Naive thymus-derived CD4-positive, alpha-beta T cell (primary cell): ENCODE data around the gene CAMK1G. TPM values are rescaled to one million over a fixed set of nuclear protein-coding genes. Genes with fewer than 3 reads are reported as not detected.

ENCODE experiments used
- ATAC-seq: fragments of 150-1000 bp; cut with Tn5 transposase; 2 replicates; pipeline ENCODE4 v1.10.0; 2021; ENCODE audit warnings: mild to moderate bottlenecking, moderate library complexity
- CTCF ChIA-PET: fragments of 350-600 bp; sonication (Branson Sonifier 250); formaldehyde crosslinking; loops from one replicate; lab custom pipeline; 2021; ENCODE audit warnings: antibody characterized with exemption; lab: Charles Lee
- POLR2A ChIA-PET: fragments of 350-600 bp; sonication (Branson Sonifier 250); formaldehyde crosslinking; loops from one replicate; lab custom pipeline; 2021; ENCODE audit warnings: antibody characterized with exemption, inconsistent platforms; lab: Charles Lee
- DNase-seq, 9 donors: peaks; one replicate each; pipeline versions ENCODE4 v3.0.0 to v3.0.0-alpha.2; 2020 to 2022; ENCODE audit warnings: mixed read lengths in 1 of 9
- H3K27ac ChIP-seq: one replicate; pipeline ENCODE4 v1.7.0; 2013; ENCODE audit warnings: mild to moderate bottlenecking, low read depth, low read length, moderate library complexity
- H3K27me3 ChIP-seq, 2 donors: one replicate each; pipeline ENCODE4 v1.7.0; 2013; ENCODE audit warnings: low read length in 2 of 2, mild to moderate bottlenecking in 2 of 2, moderate library complexity in 2 of 2; ENCODE audit not compliant: control insufficient read depth in 2 of 2, insufficient read depth in 2 of 2
- H3K36me3 ChIP-seq, 3 experiments: 1 replicate in 2 of 3; 2 replicates in 1 of 3; pipeline ENCODE4 v1.7.0; 2013; ENCODE audit warnings: low read length in 3 of 3, mild to moderate bottlenecking in 3 of 3, moderate library complexity in 1 of 3; ENCODE audit not compliant: insufficient read depth in 3 of 3, control insufficient read depth in 2 of 3
- H3K4me1 ChIP-seq, 2 donors: one replicate each; pipeline ENCODE4 v1.7.0; 2013; ENCODE audit warnings: low read length in 2 of 2, mild to moderate bottlenecking in 2 of 2, moderate library complexity in 1 of 2; ENCODE audit not compliant: control insufficient read depth in 2 of 2, insufficient read depth in 2 of 2
- H3K4me3 ChIP-seq: 2 replicates; pipeline ENCODE4 v1.7.0; 2013; ENCODE audit warnings: mild to moderate bottlenecking, low read length
- H3K9me3 ChIP-seq, 3 experiments: 1 replicate in 2 of 3; 2 replicates in 1 of 3; pipeline ENCODE4 v1.7.0; 2013; ENCODE audit warnings: low read length in 3 of 3; ENCODE audit not compliant: control insufficient read depth in 2 of 3
- H3K27ac Mint-ChIP-seq, 9 donors: one replicate each; pipeline ENCODE4 v1.8.0; 2020 to 2022; ENCODE audit warnings: mixed read lengths in 9 of 9, mild to moderate bottlenecking in 8 of 9, moderate library complexity in 5 of 9, inconsistent platforms in 2 of 9
- H3K27me3 Mint-ChIP-seq, 5 donors: one replicate each; pipeline ENCODE4 v1.8.0; 2021 to 2022; ENCODE audit warnings: mixed read lengths in 5 of 5, mild to moderate bottlenecking in 1 of 5
- H3K36me3 Mint-ChIP-seq, 5 donors: one replicate each; pipeline ENCODE4 v1.8.0; 2020 to 2022; ENCODE audit warnings: mixed read lengths in 5 of 5, mild to moderate bottlenecking in 3 of 5, inconsistent platforms in 1 of 5
- H3K4me1 Mint-ChIP-seq, 7 donors: one replicate each; pipeline ENCODE4 v1.8.0; 2020 to 2022; ENCODE audit warnings: mixed read lengths in 7 of 7, mild to moderate bottlenecking in 3 of 7, inconsistent platforms in 1 of 7
- H3K4me3 Mint-ChIP-seq, 10 donors: one replicate each; pipeline ENCODE4 v1.8.0; 2020 to 2022; ENCODE audit warnings: mild to moderate bottlenecking in 10 of 10, mixed read lengths in 10 of 10, moderate library complexity in 6 of 10, inconsistent platforms in 2 of 10
- H3K9me3 Mint-ChIP-seq, 11 donors: one replicate each; pipeline ENCODE4 v1.8.0; 2020 to 2022; ENCODE audit warnings: mixed read lengths in 11 of 11, mild to moderate bottlenecking in 4 of 11, inconsistent platforms in 1 of 11, moderate library complexity in 1 of 11
- intact Hi-C, 2 donors: fragments of 100-400 bp; cut with micrococcal nuclease; formaldehyde crosslinking; loops; one replicate each; pipeline ENCODE4 v1.15.1; 2023
- polyA plus RNA-seq, 2 donors: library from polyadenylated mRNA; unstranded; fragments of 300-500 nt; fragmentation: Illumina TruSeq; gene quantifications; one replicate each; pipeline ENCODE4 v1.2.3, GENCODE V29; 2021
- total RNA-seq, 6 experiments: library from RNA in 5 of 6; stranded (reverse) in 5 of 6; gene quantifications; 1 replicate in 5 of 6; 2 replicates in 1 of 6; pipeline ENCODE4 v1.2.3 and lab custom pipeline; 2021 to 2026

Gene CAMK1G
- total and polyA plus RNA-seq, 7 experiments from 2014 or later: not detected

- Mint-ChIP-seq H3K4me3 (peak overlapping the region in 4 of 10 donors; percentile 7 to 56 (median 28)), H3K4me1 (peaks cover 0 to 12% (median 0%) of the 10 kb centered on the region in 7 donors), H3K27ac (no peak overlapping the region), H3K9me3 (no peaks in the 10 kb centered on the region), H3K36me3 (peaks cover 0 to 3% (median 0%) of the 10 kb centered on the region in 5 donors), H3K27me3 (peaks cover 9 to 25% (median 22%) of the 10 kb centered on the region in 5 donors)
- DNase-seq (peak in 1 of 9 donors; percentile 15), ATAC-seq (peak; percentile 38)
- CTCF ChIA-PET: interaction anchor here (0.6 to 1.3 kb wide), 3 partner anchors 9 to 19 kb away, joined by 3 read pairs; no protein-coding TSS in a partner anchor
- H3K4me3 ChIP-seq: no peak overlapping the region
- POLR2A ChIA-PET: no interaction called here
- intact Hi-C loops: no loop called here
- H3K27me3 ChIP-seq: no peaks in the 10 kb centered on the region
- no peaks in the 10 kb centered on the region for H3K4me1 ChIP-seq
- H3K9me3 ChIP-seq: no peaks in the 10 kb centered on the region
- no peaks in the 10 kb centered on the region for H3K36me3 ChIP-seq
- H3K27ac ChIP-seq: no peak overlapping the region
Measured at GRCh38 chr1:209585672-209586071, 2.2 kb downstream of the CAMK1G start.

GRCh38 chr1:209586221-209586740, 2.8 kb downstream of the CAMK1G start:
- H3K27ac Mint-ChIP-seq: no peak overlapping the region
- intact Hi-C loops: no loop called here
- ChIA-PET POLR2A (no interaction called here), CTCF (interaction anchor here (0.7 to 1.3 kb wide), 2 partner anchors 19 to 236 kb away, joined by 3 read pairs; no protein-coding TSS in a partner anchor)
- H3K27me3 Mint-ChIP-seq: peaks cover 9 to 27% (median 22%) of the 10 kb centered on the region in 5 donors
- H3K4me1 Mint-ChIP-seq: peaks cover 0 to 12% (median 0%) of the 10 kb centered on the region in 7 donors
- no peak overlapping the region for H3K4me3 ChIP-seq
- no peaks in the 10 kb centered on the region for H3K36me3 ChIP-seq
- H3K27ac ChIP-seq: no peak overlapping the region
- ATAC-seq: no peak
- H3K9me3 Mint-ChIP-seq: no peaks in the 10 kb centered on the region
- no peak overlapping the region for H3K4me3 Mint-ChIP-seq
- no peaks in the 10 kb centered on the region for H3K9me3 ChIP-seq
- H3K36me3 Mint-ChIP-seq: peaks cover 0 to 3% (median 0%) of the 10 kb centered on the region in 5 donors
- no peaks in the 10 kb centered on the region for H3K4me1 ChIP-seq
- DNase-seq: no peak
- H3K27me3 ChIP-seq: no peaks in the 10 kb centered on the region

- Mint-ChIP-seq H3K36me3 (peaks cover 0 to 3% (median 0%) of the 10 kb centered on the region in 5 donors), H3K27me3 (peaks cover 13 to 37% (median 22%) of the 10 kb centered on the region in 5 donors), H3K4me3 (no peak overlapping the region), H3K4me1 (peaks cover 0 to 12% (median 0%) of the 10 kb centered on the region in 7 donors), H3K9me3 (no peaks in the 10 kb centered on the region), H3K27ac (no peak overlapping the region)
- H3K27ac ChIP-seq: no peak overlapping the region
- DNase-seq (no peak), ATAC-seq (no peak)
- CTCF ChIA-PET: no interaction called here
- intact Hi-C loops: no loop called here
- no peak overlapping the region for H3K4me3 ChIP-seq
- H3K36me3 ChIP-seq: no peaks in the 10 kb centered on the region
- no peaks in the 10 kb centered on the region for H3K4me1 ChIP-seq
- H3K27me3 ChIP-seq: no peaks in the 10 kb centered on the region
- POLR2A ChIA-PET: no interaction called here
- no peaks in the 10 kb centered on the region for H3K9me3 ChIP-seq
Measured at GRCh38 chr1:209587789-209588188, 4.3 kb downstream of the CAMK1G start.

- Histone ChIP-seq H3K4me3 (no peak overlapping the region), H3K9me3 (no peaks in the 10 kb centered on the region), H3K36me3 (no peaks in the 10 kb centered on the region), H3K4me1 (no peaks in the 10 kb centered on the region), H3K27me3 (no peaks in the 10 kb centered on the region), H3K27ac (no peak overlapping the region)
- H3K36me3 Mint-ChIP-seq: peaks cover 0 to 3% (median 0%) of the 10 kb centered on the region in 5 donors
- CTCF ChIA-PET: interaction anchor here (1.1 to 1.4 kb wide), 2 partner anchors 38 to 104 kb away, joined by 3 to 4 read pairs; no protein-coding TSS in a partner anchor
- intact Hi-C loops: no loop called here
- H3K4me1 Mint-ChIP-seq: peaks cover 0 to 12% (median 0%) of the 10 kb centered on the region in 7 donors
- no peaks in the 10 kb centered on the region for H3K9me3 Mint-ChIP-seq
- H3K27me3 Mint-ChIP-seq: peaks cover 18 to 47% (median 23%) of the 10 kb centered on the region in 5 donors
- no peak for ATAC-seq
- no peak overlapping the region for H3K27ac Mint-ChIP-seq
- H3K4me3 Mint-ChIP-seq: no peak overlapping the region
- no peak for DNase-seq
- POLR2A ChIA-PET: no interaction called here
Measured at GRCh38 chr1:209589440-209589839, 5.9 kb downstream of the CAMK1G start.

GRCh38 chr1:209589863-209590262, 6.3 kb downstream of the CAMK1G start:
- ATAC-seq: no peak
- H3K36me3 ChIP-seq: no peaks in the 10 kb centered on the region
- DNase-seq: no peak
- H3K4me3 ChIP-seq: no peak overlapping the region
- intact Hi-C loops: no loop called here
- H3K9me3 ChIP-seq: no peaks in the 10 kb centered on the region
- Mint-ChIP-seq H3K27ac (no peak overlapping the region), H3K36me3 (peaks cover 0 to 3% (median 0%) of the 10 kb centered on the region in 5 donors), H3K4me1 (peaks cover 0 to 12% (median 0%) of the 10 kb centered on the region in 7 donors), H3K27me3 (peaks cover 18 to 49% (median 24%) of the 10 kb centered on the region in 5 donors), H3K9me3 (no peaks in the 10 kb centered on the region), H3K4me3 (no peak overlapping the region)
- CTCF ChIA-PET: interaction anchor here (1.1 to 1.4 kb wide), 2 partner anchors 37 to 104 kb away, joined by 3 to 4 read pairs; no protein-coding TSS in a partner anchor
- H3K4me1 ChIP-seq: no peaks in the 10 kb centered on the region
- POLR2A ChIA-PET: no interaction called here
- no peak overlapping the region for H3K27ac ChIP-seq
- H3K27me3 ChIP-seq: no peaks in the 10 kb centered on the region

GRCh38 chr1:209590405-209590804, 6.9 kb downstream of the CAMK1G start:
- Histone ChIP-seq H3K4me1 (no peaks in the 10 kb centered on the region), H3K27me3 (no peaks in the 10 kb centered on the region), H3K9me3 (no peaks in the 10 kb centered on the region), H3K36me3 (no peaks in the 10 kb centered on the region), H3K4me3 (no peak overlapping the region), H3K27ac (no peak overlapping the region)
- H3K4me1 Mint-ChIP-seq: peaks cover 0 to 12% (median 0%) of the 10 kb centered on the region in 7 donors
- CTCF ChIA-PET: interaction anchor here (1.4 kb wide), 1 partner anchor 37 kb away, joined by 4 read pairs; no protein-coding TSS in a partner anchor
- peaks cover 0 to 3% (median 0%) of the 10 kb centered on the region in 5 donors for H3K36me3 Mint-ChIP-seq
- no peak for DNase-seq
- peaks cover 18 to 53% (median 28%) of the 10 kb centered on the region in 5 donors for H3K27me3 Mint-ChIP-seq
- no peaks in the 10 kb centered on the region for H3K9me3 Mint-ChIP-seq
- ATAC-seq: no peak
- peak overlapping the region in 1 of 9 donors; percentile 13 for H3K27ac Mint-ChIP-seq
- H3K4me3 Mint-ChIP-seq: no peak overlapping the region
- POLR2A ChIA-PET: no interaction called here
- intact Hi-C loops: no loop called here
